Prostate gland (tissue), 2 donors: ENCODE results near the gene AP3B1. TPM values are rescaled to one million over a fixed set of nuclear protein-coding genes. Genes with fewer than 3 reads are reported as not detected.

ENCODE experiments used
- DNase-seq: peaks from one replicate; pipeline ENCODE4 v3.0.0-alpha.2; 2019; ENCODE audit warnings: low spot score
- H3K27ac ChIP-seq, 2 donors: fragments of 200-600 bp; sonication (generic); 2 replicates each; pipeline ENCODE4 v1.5.1; 2017 to 2019
- H3K27me3 ChIP-seq: fragments of 200-600 bp; sonication (generic); replicated peaks from 2 replicates; pipeline ENCODE4 v1.5.1; 2019; ENCODE audit not compliant: insufficient read depth
- H3K36me3 ChIP-seq, 2 donors: fragments of 200-600 bp; sonication (generic); 1 replicate in 1 of 2; 2 replicates in 1 of 2; pipeline versions ENCODE4 v1.5.1 to v1.8.1; 2017 to 2019
- H3K4me1 ChIP-seq: fragments of 200-600 bp; sonication (generic); replicated peaks from 2 replicates; pipeline ENCODE4 v1.5.1; 2019
- H3K4me3 ChIP-seq, 2 donors: fragments of 200-600 bp; sonication (generic); 2 replicates each; pipeline ENCODE4 v1.5.1; 2017 to 2019
- H3K9me3 ChIP-seq: fragments of 200-600 bp; sonication (generic); 2 replicates; pipeline ENCODE4 v1.5.1; 2017
- CTCF ChIP-seq, 4 experiments: fragments of 200-600 bp in 2 of 4; fragments of 450-650 bp in 2 of 4; sonication (generic) in 2 of 4; IDR thresholded peaks; 1 replicate in 3 of 4; 2 replicates in 1 of 4; pipeline ENCODE4 v1.5.1; 2016 to 2019; ENCODE audit warnings: antibody characterized with exemption in 4 of 4, mild to moderate bottlenecking in 2 of 4, moderate library complexity in 2 of 4
- POLR2A ChIP-seq: fragments of 450-650 bp; IDR thresholded peaks from one replicate; pipeline ENCODE4 v1.6.1; 2016; ENCODE audit warnings: antibody characterized with exemption, mild to moderate bottlenecking
- POLR2AphosphoS5 ChIP-seq: sonication (generic); formaldehyde crosslinking; IDR thresholded peaks from one replicate; pipeline ENCODE4 v1.6.1; 2017; ENCODE audit warnings: antibody characterized with exemption
- WGBS: methylation state at CpG from one replicate; pipeline ENCODE4 v1.1.5; 2018; 5-methylcytosine and 5-hydroxymethylcytosine counted together
- intact Hi-C: fragments of 100-400 bp; cut with DNase I; formaldehyde crosslinking; loops from one replicate; pipeline ENCODE4 v1.14.2; 2022
- total RNA-seq, 2 donors: library from RNA; depleted of rRNA; stranded (reverse); fragments of >200 nt; gene quantifications; one replicate each; pipeline ENCODE4 v1.1.0, GENCODE V29; 2016

The AP3B1 gene
- total RNA-seq, 2 donors from 2014 or later: 33.1 to 60.5 TPM

DNA sequence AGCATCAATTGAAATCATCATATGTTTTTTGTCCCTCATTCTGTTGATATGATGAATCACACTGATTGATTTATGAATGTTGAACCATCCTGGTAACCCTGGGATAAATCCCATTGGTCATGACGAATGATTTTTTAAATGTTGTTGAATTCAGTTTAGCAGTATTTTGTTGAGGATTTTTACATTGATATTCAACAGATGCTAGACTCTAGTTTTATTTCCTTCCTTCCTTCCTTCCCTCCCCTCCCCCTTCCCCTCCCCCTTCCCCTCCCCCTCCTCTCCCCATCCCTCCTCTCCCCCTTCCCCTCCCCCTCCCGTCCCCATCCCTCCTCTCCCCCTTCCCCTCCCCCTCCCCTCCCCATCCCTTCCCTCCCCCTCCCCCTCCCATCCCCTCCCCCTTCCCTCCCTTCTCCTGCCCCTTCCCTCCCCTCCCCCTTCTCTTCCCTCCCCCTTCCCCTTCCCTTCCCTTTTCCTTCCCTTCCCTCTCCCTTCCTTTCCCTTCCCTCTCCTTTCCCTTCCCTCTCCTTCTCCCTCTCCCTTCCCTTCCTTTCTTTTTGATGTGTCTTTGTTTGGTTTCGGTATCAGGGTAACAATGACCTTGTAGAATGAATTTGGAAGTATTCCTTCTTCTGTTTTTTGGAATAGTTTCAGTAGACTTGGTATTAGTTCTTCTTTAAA lies 142.8 kb downstream of the AP3B1 start:
- H3K9me3 ChIP-seq: no peaks in the 10 kb centered on the region
- TF ChIP-seq POLR2AphosphoS5 (no peak), POLR2A (no peak), CTCF (IDR thresholded peaks at IDR 0.05) (no peak)
- H3K27ac ChIP-seq: no peak overlapping the region
- no peaks in the 10 kb centered on the region for H3K4me1 ChIP-seq
- no peaks in the 10 kb centered on the region for H3K27me3 ChIP-seq
- intact Hi-C loops: no loop called here
- no peak for DNase-seq
- H3K36me3 ChIP-seq: no peaks in the 10 kb centered on the region
- no peak overlapping the region for H3K4me3 ChIP-seq
- 92% methylated on average over 3 of the region's 3 CpGs for WGBS

DNA sequence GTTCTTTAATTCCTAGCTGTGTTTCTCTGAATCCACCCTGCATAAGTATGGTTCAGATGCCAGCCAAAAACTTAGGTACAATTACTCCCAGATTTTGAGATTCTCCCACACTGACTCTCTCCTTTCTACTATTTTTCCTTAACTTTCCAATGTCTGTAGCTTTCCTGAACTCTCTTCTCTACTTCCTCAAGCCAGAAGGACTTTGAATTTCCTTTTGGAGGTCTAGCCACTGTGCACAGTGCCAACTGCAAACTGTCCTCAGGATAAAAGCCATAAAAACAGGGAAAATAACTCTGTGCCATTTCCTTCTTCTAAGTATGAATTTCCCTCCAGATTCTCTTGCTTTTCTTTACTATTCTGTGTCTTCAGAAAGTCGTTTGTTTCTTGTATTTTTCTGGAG lies 157.2 kb downstream of the AP3B1 start:
- TF ChIP-seq CTCF (IDR thresholded peaks at IDR 0.05) (no peak), POLR2AphosphoS5 (no peak), POLR2A (no peak)
- no peaks in the 10 kb centered on the region for H3K27me3 ChIP-seq
- no peak overlapping the region for H3K4me3 ChIP-seq
- intact Hi-C loops: no loop called here
- WGBS: 84% methylated on average over 1 of the region's 1 CpG
- no peak overlapping the region for H3K27ac ChIP-seq
- no peaks in the 10 kb centered on the region for H3K9me3 ChIP-seq
- H3K4me1 ChIP-seq: no peaks in the 10 kb centered on the region
- H3K36me3 ChIP-seq: no peaks in the 10 kb centered on the region
- no peak for DNase-seq

DNA sequence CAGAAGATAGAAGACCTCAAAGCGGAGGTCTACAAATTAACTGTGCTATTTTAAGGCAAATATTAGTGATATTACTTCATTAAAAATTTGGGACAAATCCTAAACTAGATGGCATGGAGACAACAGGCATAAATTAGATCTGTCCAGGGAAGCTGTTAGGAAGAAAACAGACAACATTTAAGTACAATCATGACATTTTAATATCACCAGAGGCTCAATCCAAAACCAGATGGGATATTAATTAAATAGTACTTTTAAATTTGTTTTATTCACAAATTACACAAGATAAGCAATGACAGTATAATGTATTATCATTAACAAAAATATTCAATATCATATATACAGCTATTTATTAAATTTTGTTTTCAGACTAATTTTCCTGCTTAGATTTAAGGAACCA lies 161.1 kb downstream of the AP3B1 start:
- Histone ChIP-seq H3K27me3 (no peaks in the 10 kb centered on the region), H3K4me3 (no peak overlapping the region), H3K9me3 (no peaks in the 10 kb centered on the region), H3K36me3 (no peaks in the 10 kb centered on the region), H3K27ac (no peak overlapping the region), H3K4me1 (no peaks in the 10 kb centered on the region)
- WGBS: 96% methylated on average over 1 of the region's 1 CpG
- intact Hi-C loops: no loop called here
- no peak for TF ChIP-seq CTCF (IDR thresholded peaks at IDR 0.05)
- TF ChIP-seq POLR2A: no peak
- no peak for TF ChIP-seq POLR2AphosphoS5
- DNase-seq: no peak

GRCh38 chr5:78132507-78132906 lies 162.0 kb downstream of the AP3B1 start:
- H3K36me3 ChIP-seq: no peaks in the 10 kb centered on the region
- DNase-seq: no peak
- WGBS: 92% methylated on average over 2 of the region's 2 CpGs
- no peak overlapping the region for H3K4me3 ChIP-seq
- no peaks in the 10 kb centered on the region for H3K9me3 ChIP-seq
- no peak for TF ChIP-seq POLR2AphosphoS5
- TF ChIP-seq POLR2A: no peak
- no peak for TF ChIP-seq CTCF (IDR thresholded peaks at IDR 0.05)
- no peaks in the 10 kb centered on the region for H3K4me1 ChIP-seq
- intact Hi-C loops: no loop called here
- no peaks in the 10 kb centered on the region for H3K27me3 ChIP-seq
- no peak overlapping the region for H3K27ac ChIP-seq

DNA sequence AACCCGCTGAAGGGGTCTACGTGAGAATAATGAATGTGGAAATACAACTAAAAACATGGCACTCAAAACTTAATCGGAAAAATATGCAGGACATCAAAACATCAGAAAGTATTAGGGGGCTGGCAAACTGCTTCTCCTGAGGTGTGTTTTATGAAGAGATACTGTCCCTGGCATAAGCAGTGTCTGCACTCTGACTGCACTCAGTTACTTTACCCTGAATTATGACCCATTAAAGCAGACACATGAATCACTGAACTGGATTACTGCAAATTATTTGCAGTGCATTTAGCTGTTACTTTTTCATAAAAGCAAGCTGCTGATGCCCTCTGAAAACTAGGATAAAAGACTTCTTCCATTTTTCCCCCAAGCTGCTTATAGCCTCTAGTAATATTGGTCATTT lies 164.9 kb downstream of the AP3B1 start:
- Histone ChIP-seq H3K27me3 (no peaks in the 10 kb centered on the region), H3K27ac (no peak overlapping the region), H3K4me3 (no peak overlapping the region), H3K4me1 (no peaks in the 10 kb centered on the region), H3K36me3 (no peaks in the 10 kb centered on the region), H3K9me3 (no peaks in the 10 kb centered on the region)
- WGBS: 81% methylated on average over 3 of the region's 3 CpGs
- intact Hi-C loops: no loop called here
- TF ChIP-seq POLR2A (no peak), POLR2AphosphoS5 (no peak), CTCF (IDR thresholded peaks at IDR 0.05) (no peak)
- no peak for DNase-seq
